Measurements from ENCODE around the gene CRNN.

GRCh38 chr1:152412756-152413155 is 1.3 kb downstream of the CRNN start:
- TF ChIP-seq POLR2A (IDR thresholded peaks at IDR 0.05) = no peak
- TF ChIP-seq CTCF (IDR thresholded peaks at IDR 0.05) = no peak
- no peak for TF ChIP-seq EP300 (IDR thresholded peaks at IDR 0.05)
